Germinal center (tissue), 1 donor: ENCODE measurements around the gene WNT3.
"Not testable (repeated sequence)": the region's sequence is repeated elsewhere in the genome, so short reads cannot be mapped to it uniquely, and the experiment has no call there.

Experiments
- DNase-seq: peaks from one replicate; pipeline ENCODE4 v3.0.0; 2012; ENCODE audit warnings: mixed read lengths, low spot score

Gene WNT3

DNA sequence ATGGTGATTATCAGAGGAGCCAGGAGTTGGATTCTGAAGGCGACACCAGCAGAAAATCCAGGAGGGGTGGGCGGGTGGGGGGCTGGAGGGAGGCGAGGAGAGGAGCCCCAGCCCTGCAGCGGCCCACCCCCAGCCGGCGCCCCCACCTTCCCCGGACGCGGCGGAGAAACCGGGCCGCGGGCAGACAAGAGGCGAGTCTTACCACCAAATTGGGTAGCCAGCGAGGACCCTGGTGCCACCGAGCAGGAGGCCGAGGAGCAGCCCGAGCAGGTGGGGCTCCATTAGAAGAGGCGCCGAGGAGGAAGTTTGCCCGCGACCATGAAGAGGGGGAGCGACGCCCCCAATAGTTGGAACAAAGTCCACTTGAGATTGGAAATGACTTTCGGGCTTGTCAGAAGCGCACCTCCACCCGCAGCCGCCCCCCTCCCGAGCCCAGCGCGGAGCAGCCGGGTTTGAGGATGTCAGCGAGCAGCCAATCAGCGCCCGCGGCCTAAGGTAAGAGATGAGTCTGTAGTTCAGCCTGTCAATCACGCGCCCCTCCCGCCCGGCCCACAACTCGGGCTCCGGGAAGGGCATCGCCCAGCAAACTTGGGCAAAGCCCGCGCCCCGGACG lies at the start of gene WNT3:
Gene WNT3 (minus strand): TSS at position 377 of the 613 bp plus-strand sequence. CDS start 95 bp downstream, at position 282.
- DNase-seq, result peak; percentile 83

DNA sequence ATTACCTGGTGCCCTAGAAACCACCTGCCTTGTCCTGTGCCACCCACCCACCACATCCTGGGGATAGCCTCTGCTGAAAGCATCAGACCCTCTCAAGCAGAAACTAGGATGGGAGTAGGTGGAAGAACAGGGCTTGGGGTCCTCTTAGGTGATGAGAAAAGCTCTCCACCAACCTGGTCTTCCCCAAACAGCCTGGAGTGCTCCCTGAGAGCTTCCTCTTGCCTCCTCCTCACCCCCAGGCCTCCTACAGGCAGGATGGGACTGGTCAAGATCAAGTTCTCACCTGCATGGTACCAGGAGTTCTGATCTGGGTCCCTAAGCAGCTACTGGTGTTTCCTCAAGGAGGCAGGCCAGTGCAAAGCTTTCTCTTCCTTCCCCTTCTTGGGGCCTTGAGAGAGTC lies 48.3 kb upstream of the WNT3 start:
- no peak for DNase-seq

GRCh38 chr17:46866325-46866724 lies 47.8 kb upstream of the WNT3 start:
- no peak for DNase-seq

DNA sequence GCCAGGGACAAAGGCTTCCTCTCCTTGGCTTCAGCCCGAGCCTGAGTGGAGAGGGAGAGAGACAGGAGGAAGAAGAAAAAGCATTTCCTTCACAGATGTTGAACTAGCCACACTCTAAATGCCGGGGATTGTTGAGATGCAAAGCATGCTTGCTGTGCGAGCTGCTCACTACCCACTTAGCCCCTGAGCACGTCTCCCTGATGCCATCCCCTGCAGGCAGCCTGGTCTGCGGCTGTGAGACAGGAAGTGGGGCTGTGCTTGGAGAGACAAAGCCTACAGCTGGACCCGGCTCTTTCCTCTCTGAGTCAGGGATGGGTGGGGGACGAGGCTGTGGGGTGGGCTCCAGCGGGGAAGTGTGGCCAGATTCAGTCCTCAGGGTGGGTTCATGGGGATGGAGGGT lies 46.6 kb upstream of the WNT3 start:
- no peak for DNase-seq

GRCh38 chr17:46863383-46864121 lies 45.1 kb upstream of the WNT3 start:
- DNase-seq, result no peak

DNA sequence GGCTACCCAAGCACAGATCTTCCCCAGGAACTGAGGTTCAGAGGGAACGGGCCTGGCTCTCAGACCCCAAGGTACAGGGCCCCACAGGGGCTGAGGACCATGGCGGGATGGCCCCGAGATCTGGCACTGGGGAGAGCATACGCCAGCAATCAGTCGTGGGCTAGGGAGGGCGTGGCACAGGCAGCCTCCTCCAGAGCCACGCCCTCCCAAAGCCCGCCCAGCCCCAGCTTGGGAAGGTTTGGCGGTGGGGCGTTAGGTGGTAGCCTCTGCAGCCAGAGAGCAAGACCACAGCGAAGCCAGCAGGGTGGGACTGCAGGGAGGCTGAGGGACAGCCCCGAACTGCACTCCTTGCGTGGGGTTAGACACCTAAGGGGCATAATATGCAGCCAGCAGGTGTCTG lies 44.5 kb upstream of the WNT3 start:
- DNase-seq, result no peak

GRCh38 chr17:46859996-46860395 lies 41.5 kb upstream of the WNT3 start:
- DNase-seq, result no peak

DNA sequence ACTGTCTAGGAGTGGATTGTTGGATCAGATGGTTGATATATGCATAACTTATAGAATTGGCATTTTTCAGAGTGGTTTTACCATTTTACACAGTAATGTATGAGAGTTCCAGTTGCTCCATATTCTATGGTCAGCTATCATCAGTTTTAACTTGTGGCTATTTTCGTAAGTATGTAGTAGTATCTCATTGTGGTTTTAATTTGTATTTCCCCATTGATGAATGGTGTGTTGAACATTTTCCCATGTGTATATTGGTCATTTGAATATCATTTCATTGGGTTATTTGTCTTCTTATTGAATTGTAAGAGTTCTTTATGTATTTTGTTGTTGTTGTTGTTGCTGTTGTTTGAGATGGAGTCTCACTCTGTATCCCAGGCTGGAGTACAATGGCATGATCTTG lies 39.1 kb upstream of the WNT3 start:
- no peak for DNase-seq

- no peak for DNase-seq
Measured at GRCh38 chr17:46854948-46855347, 36.5 kb upstream of the WNT3 start.

- no peak for DNase-seq
Measured at GRCh38 chr17:46854515-46854914, 36.0 kb upstream of the WNT3 start.

DNA sequence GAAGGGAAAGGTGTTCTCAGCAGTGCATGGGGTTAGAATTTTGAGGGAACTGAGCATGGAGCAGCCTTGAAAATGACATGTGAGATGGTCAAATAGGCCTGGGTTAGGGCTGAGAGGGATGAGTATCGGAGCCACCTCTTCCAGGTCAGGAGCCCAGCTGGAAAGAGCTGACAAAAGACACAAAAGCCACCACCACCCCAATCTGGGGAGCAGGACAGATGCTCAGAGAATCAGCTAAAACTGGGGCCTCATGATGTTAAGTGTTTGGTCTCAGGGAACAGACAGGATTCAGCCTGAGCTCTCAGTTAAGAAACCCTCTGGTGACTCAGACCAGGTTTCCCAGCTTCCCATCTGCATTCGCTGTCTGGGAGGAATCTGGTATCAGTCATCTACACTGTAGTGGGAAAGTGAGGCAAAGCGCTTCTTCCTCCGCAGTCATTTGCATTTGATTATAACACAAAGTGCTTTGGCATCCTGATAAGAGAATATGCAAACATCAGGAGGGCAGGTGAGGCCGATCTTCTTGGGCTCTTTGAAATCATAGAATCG lies 35.5 kb upstream of the WNT3 start:
- no peak for DNase-seq

DNA sequence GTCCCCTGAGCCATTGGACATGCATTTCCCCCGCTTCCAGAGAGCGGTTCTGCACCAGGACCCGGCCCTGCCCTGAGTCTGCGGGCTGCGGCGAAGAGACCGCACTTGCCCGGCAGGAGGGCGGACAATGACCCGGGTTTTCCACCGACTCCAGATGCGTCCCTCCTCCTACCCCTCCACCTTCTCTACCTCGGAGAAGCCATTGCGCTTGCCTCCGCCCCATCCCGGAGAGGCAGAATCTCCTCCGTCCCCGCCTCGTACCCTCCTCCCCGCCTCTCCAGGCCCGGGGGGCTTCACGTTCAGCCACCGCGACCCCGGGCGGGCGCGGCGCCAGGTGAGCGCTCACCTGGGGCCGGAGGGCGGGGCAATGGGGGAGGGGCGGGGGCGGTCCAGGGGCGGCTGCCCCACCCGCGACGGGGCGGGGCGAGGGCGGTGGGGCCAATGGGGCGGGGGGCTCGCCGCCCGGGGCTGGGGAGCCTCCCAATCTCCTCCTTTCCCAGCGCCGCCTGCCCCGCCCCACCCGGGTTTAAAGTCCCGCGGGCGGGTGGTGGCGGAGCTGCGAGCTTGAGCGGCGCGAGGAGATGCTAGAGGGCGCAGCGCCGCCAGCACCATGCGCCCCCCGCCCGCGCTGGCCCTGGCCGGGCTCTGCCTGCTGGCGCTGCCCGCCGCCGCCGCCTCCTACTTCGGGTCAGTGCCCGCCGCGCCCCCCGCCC lies 32.7 kb upstream of the WNT3 start, which contains the start of gene WNT9B:
Gene WNT9B (plus strand): TSS at position 555 of the 713 bp plus-strand sequence. CDS start 56 bp downstream, at position 611.
- peak; percentile 45 for DNase-seq

DNA sequence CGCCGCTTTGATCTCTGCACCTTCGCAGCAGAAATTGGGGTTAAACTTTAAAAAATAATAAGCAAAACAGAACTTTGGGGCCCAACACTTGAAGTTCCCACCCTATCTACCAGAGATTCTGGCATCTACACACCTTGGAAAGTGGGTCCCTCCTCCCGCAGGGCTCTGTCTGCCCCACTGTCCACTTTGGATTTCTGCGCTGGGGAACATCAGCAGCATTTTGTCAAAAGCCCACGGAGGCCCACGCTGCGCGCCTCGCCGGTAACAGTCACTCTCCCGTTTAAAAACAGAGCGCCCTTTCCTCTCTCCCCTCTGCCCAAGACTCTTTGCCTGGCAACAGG lies 32.2 kb upstream of the WNT3 start:
- no peak for DNase-seq

GRCh38 chr17:46848534-46848933 lies 30.0 kb upstream of the WNT3 start:
- DNase-seq, result no peak

GRCh38 chr17:46847204-46848191 lies 29.0 kb upstream of the WNT3 start:
- DNase-seq, result no peak

DNA sequence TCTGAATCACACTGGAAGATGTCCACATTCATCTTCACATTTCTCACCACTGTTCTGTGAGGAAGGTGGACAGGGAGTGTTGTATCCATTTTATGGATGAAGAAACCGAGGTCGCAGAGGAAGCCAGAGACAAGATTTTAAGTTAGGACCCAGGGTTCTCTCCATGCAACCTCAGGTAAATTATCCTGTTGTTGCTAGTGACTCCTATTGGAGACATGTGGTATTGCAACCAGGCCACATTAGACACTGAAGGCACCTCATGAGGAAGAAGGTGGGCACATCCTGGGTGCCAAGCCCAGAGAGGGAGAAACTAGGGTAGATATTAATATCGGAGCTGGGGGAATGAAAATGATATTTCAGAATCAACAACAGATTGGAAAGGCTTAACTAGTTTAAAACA lies 24.3 kb upstream of the WNT3 start:
- DNase-seq, result no peak

- peak; percentile 61 for DNase-seq
Measured at GRCh38 chr17:46841561-46842379, 23.3 kb upstream of the WNT3 start.

- not testable (repeated sequence) for DNase-seq
Measured at GRCh38 chr17:46840596-46840995, 22.1 kb upstream of the WNT3 start.

- no peak for DNase-seq
Measured at GRCh38 chr17:46839211-46839610, 20.7 kb upstream of the WNT3 start.

DNA sequence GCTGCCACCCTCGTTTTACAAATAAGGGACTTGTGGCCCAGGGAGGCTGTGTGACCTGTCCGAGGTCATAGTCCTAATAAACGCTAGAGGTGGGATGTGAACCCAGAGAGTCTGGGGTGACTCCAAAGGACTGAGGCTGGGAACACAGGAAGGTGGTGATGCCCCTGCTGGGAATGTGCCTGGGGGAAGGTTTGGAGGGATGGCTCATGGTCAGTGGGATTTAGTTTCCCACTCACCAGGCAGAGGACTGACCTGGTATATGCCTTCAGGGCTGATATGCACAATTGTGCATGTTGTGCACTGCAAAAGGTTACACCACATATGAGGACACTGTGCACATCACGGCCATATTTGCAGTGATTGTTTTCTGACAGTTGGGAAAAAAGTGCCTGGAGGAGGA lies 19.0 kb upstream of the WNT3 start:
- no peak for DNase-seq

- DNase-seq, result no peak
Measured at GRCh38 chr17:46836500-46836899, 18.0 kb upstream of the WNT3 start.
